CD14-positive monocyte (primary cell): Measurements from ENCODE around the gene NME1. TPM values are rescaled to one million over a fixed set of nuclear protein-coding genes. Genes with fewer than 3 reads are reported as not detected.

Experiments used
- DNase-seq, 3 donors: peaks; one replicate each; pipeline ENCODE4 v3.0.0-alpha.2; 2011 to 2022
- H2AFZ ChIP-seq: 2 replicates; pipeline ENCODE4 v1.6.0; 2012; ENCODE audit warnings: mild to moderate bottlenecking, low read depth, low read length, inconsistent platforms; ENCODE audit not compliant: insufficient read depth, poor library complexity, severe bottlenecking
- H3K27ac ChIP-seq, 2 donors: 1 replicate in 1 of 2; 2 replicates in 1 of 2; pipeline ENCODE4 v1.5.1; 2012 to 2013; ENCODE audit warnings: low read length in 2 of 2, control low read depth in 1 of 2, inconsistent platforms in 1 of 2, low read depth in 1 of 2, mild to moderate bottlenecking in 1 of 2
- H3K27me3 ChIP-seq, 2 donors: one replicate each; pipeline versions ENCODE4 v1.6.0 to v1.6.1; 2011 to 2013; ENCODE audit warnings: low read length in 2 of 2; ENCODE audit not compliant: control insufficient read depth in 2 of 2, insufficient read depth in 2 of 2
- H3K36me3 ChIP-seq, 2 donors: replicated peaks in 1 of 2; 1 replicate in 1 of 2; 2 replicates in 1 of 2; pipeline versions ENCODE4 v1.5.1 to v1.6.1; 2012 to 2013; ENCODE audit warnings: low read length in 2 of 2, control low read depth in 1 of 2, inconsistent platforms in 1 of 2, mild to moderate bottlenecking in 1 of 2; ENCODE audit not compliant: insufficient read depth in 2 of 2, control insufficient read depth in 1 of 2
- H3K4me1 ChIP-seq, 2 donors: 1 replicate in 1 of 2; 2 replicates in 1 of 2; pipeline versions ENCODE4 v1.5.1 to v1.6.1; 2012 to 2013; ENCODE audit warnings: low read length in 2 of 2, control low read depth in 1 of 2, inconsistent platforms in 1 of 2, mild to moderate bottlenecking in 1 of 2, moderate library complexity in 1 of 2; ENCODE audit not compliant: insufficient read depth in 2 of 2, control insufficient read depth in 1 of 2
- H3K4me2 ChIP-seq: replicated peaks from 2 replicates; pipeline ENCODE3; 2012; ENCODE audit warnings: low read length, moderate library complexity, mild to moderate bottlenecking; ENCODE audit not compliant: poor library complexity, severe bottlenecking; ENCODE audit errors: extremely low read depth
- H3K4me3 ChIP-seq, 3 experiments: fragments of 200-600 bp in 1 of 3; sonication (generic) in 1 of 3; replicated peaks in 1 of 3; 1 replicate in 2 of 3; 2 replicates in 1 of 3; pipeline ENCODE4 v1.5.1; 2011 to 2013; ENCODE audit warnings: low read length in 3 of 3, mild to moderate bottlenecking in 3 of 3, control low read depth in 2 of 3, low read depth in 2 of 3, inconsistent platforms in 1 of 3, moderate library complexity in 1 of 3
- H3K79me2 ChIP-seq: 2 replicates; pipeline ENCODE4 v1.6.0; 2012; ENCODE audit warnings: mild to moderate bottlenecking, control low read depth, inconsistent platforms, low read length, moderate library complexity; ENCODE audit not compliant: insufficient read depth
- H3K9ac ChIP-seq: 2 replicates; pipeline ENCODE4 v1.6.0; 2017; ENCODE audit warnings: low read length, mild to moderate bottlenecking; ENCODE audit not compliant: insufficient read depth, poor library complexity, severe bottlenecking
- H3K9me3 ChIP-seq, 2 donors: replicated peaks in 1 of 2; 1 replicate in 1 of 2; 2 replicates in 1 of 2; pipeline versions ENCODE4 v1.5.1 to v1.6.1; 2012 to 2013; ENCODE audit warnings: low read length in 2 of 2, control low read depth in 1 of 2; ENCODE audit not compliant: control insufficient read depth in 1 of 2, insufficient read depth in 1 of 2
- H4K20me1 ChIP-seq: 2 replicates; pipeline ENCODE4 v1.6.0; 2012; ENCODE audit warnings: mild to moderate bottlenecking, low read length, control low read depth, moderate library complexity; ENCODE audit not compliant: insufficient read depth
- H3K27ac Mint-ChIP-seq, 7 donors: one replicate each; pipeline ENCODE4 v1.8.0; 2020; ENCODE audit warnings: mild to moderate bottlenecking in 7 of 7, mixed read lengths in 7 of 7, moderate library complexity in 6 of 7, inconsistent platforms in 2 of 7
- H3K27me3 Mint-ChIP-seq, 3 donors: one replicate each; pipeline ENCODE4 v1.8.0; 2021 to 2022; ENCODE audit warnings: low read depth in 3 of 3, mild to moderate bottlenecking in 3 of 3, mixed read lengths in 3 of 3, moderate library complexity in 3 of 3, inconsistent platforms in 1 of 3
- H3K36me3 Mint-ChIP-seq, 2 donors: one replicate each; pipeline ENCODE4 v1.8.0; 2020; ENCODE audit warnings: mixed read lengths in 2 of 2, inconsistent platforms in 1 of 2, mild to moderate bottlenecking in 1 of 2
- H3K4me1 Mint-ChIP-seq: one replicate; pipeline ENCODE4 v1.8.0; 2020; ENCODE audit warnings: mild to moderate bottlenecking, mixed read lengths
- H3K4me3 Mint-ChIP-seq, 2 donors: one replicate each; pipeline ENCODE4 v1.8.0; 2020; ENCODE audit warnings: mild to moderate bottlenecking in 2 of 2, mixed read lengths in 2 of 2, moderate library complexity in 1 of 2
- H3K9me3 Mint-ChIP-seq, 7 donors: one replicate each; pipeline ENCODE4 v1.8.0; 2020 to 2022; ENCODE audit warnings: mixed read lengths in 7 of 7, mild to moderate bottlenecking in 6 of 7, moderate library complexity in 6 of 7, inconsistent platforms in 2 of 7
- WGBS: methylation state at CpG from one replicate; pipeline ENCODE4 v1.1.5; 2013; ENCODE audit warnings: missing lambda C conversion rate; ENCODE audit not compliant: insufficient coverage; 5-methylcytosine and 5-hydroxymethylcytosine counted together
- intact Hi-C, 2 donors: fragments of 100-400 bp; cut with micrococcal nuclease; formaldehyde crosslinking; loops; one replicate each; pipeline versions ENCODE4 v1.15.0 to v1.15.1; 2023
- polyA plus RNA-seq, 3 donors: library from polyadenylated mRNA; depleted of rRNA in 1 of 3; unstranded in 2 of 3; stranded (reverse) in 1 of 3; fragments of 300-500 nt in 2 of 3; fragments of >200 nt in 1 of 3; fragmentation: Illumina TruSeq in 2 of 3; gene quantifications; 1 replicate in 2 of 3; 2 replicates in 1 of 3; pipeline ENCODE4 v1.2.3, GENCODE V29; 2012 to 2021
- TF ChIP-seq, protein P1 (sequence below): fragments of 200-600 bp; IDR thresholded peaks from one replicate; pipeline ENCODE4 v1.8.0; 2022; ENCODE audit warnings: antibody characterized with exemption, mild to moderate bottlenecking

NME1 gene
- polyA plus RNA-seq, 3 donors = 14.8 to 51.4 (median 20.8) TPM

DNA sequence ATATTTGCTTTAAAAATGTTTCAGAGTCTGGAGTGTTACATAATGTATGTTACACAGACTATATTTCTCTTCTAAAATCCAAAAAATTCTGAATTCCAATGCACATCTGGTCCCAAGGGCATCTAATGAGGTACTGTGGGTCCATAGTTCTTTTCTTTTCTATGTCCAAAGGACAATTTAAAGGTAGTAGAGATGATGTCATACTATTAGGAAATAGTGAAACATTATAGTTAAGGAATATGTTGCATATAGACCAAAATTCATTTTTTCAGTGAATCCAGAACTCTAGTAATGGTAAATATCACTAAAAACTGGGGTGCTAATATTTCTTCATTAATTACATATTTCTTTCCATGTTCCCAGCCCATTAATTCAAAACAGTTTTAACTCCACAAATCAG is 35.8 kb downstream of the NME1 start:
- no peaks in the 10 kb centered on the region for H3K9me3 Mint-ChIP-seq
- no peaks in the 10 kb centered on the region for H3K27me3 Mint-ChIP-seq
- Histone ChIP-seq H3K4me3 (no peak overlapping the region), H3K36me3 (peaks cover 72 to 98% of the 10 kb centered on the region in 2 donors), H3K79me2 (no peaks in the 10 kb centered on the region), H3K9me3 (no peaks in the 10 kb centered on the region), H3K4me1 (no peaks in the 10 kb centered on the region), H2AFZ (no peak overlapping the region), H4K20me1 (no peaks in the 10 kb centered on the region), H3K27me3 (no peaks in the 10 kb centered on the region), H3K27ac (no peak overlapping the region), H3K9ac (no peak overlapping the region), H3K4me2 (no peak overlapping the region)
- no peak for DNase-seq
- TF ChIP-seq, protein P1, sequence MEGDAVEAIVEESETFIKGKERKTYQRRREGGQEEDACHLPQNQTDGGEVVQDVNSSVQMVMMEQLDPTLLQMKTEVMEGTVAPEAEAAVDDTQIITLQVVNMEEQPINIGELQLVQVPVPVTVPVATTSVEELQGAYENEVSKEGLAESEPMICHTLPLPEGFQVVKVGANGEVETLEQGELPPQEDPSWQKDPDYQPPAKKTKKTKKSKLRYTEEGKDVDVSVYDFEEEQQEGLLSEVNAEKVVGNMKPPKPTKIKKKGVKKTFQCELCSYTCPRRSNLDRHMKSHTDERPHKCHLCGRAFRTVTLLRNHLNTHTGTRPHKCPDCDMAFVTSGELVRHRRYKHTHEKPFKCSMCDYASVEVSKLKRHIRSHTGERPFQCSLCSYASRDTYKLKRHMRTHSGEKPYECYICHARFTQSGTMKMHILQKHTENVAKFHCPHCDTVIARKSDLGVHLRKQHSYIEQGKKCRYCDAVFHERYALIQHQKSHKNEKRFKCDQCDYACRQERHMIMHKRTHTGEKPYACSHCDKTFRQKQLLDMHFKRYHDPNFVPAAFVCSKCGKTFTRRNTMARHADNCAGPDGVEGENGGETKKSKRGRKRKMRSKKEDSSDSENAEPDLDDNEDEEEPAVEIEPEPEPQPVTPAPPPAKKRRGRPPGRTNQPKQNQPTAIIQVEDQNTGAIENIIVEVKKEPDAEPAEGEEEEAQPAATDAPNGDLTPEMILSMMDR = no peak
- H3K27ac Mint-ChIP-seq = no peak overlapping the region
- H3K4me3 Mint-ChIP-seq = no peak overlapping the region
- intact Hi-C loops = no loop called here
- H3K4me1 Mint-ChIP-seq = no peaks in the 10 kb centered on the region
- H3K36me3 Mint-ChIP-seq = peaks cover 67 to 84% of the 10 kb centered on the region in 2 donors

DNA sequence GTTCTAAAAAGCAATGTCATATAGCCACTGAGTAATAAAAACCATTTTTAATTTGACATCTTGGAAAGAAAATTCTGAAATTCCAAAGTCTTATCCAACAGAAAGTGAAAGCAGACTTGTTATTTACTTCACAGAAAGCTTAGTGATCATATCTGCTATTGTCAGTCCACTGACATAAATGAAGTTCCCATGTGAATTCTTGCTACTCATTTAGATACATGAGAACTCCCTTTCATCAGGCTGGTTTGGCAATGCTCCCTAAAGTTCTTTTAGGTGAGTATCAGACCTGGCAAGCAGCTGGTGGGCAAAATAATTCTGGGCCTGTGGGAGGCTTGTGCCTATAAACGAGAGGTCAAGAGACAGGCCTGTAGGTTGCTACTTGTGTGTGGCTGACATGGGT is 36.3 kb downstream of the NME1 start:
- Mint-ChIP-seq H3K27ac (peak overlapping the region in 1 of 7 donors; percentile 14), H3K36me3 (peaks cover 65 to 84% of the 10 kb centered on the region in 2 donors)
- no peaks in the 10 kb centered on the region for H3K4me1 ChIP-seq

More for the DNA sequence above, 36.3 kb downstream of the NME1 start:
- intact Hi-C loops = no loop called here
- WGBS = no CpG with 5 or more reads among the region's 1 CpG
- no peaks in the 10 kb centered on the region for H4K20me1 ChIP-seq
- H3K9me3 Mint-ChIP-seq = no peaks in the 10 kb centered on the region
- no peaks in the 10 kb centered on the region for H3K79me2 ChIP-seq
- H3K4me1 Mint-ChIP-seq = no peaks in the 10 kb centered on the region
- H3K27me3 Mint-ChIP-seq = no peaks in the 10 kb centered on the region
- TF ChIP-seq, protein P1 = no peak
- H3K27me3 ChIP-seq = no peaks in the 10 kb centered on the region
- DNase-seq = no peak
- no peak overlapping the region for H3K4me3 Mint-ChIP-seq
- H3K9ac ChIP-seq = no peak overlapping the region
- H3K36me3 ChIP-seq = peaks cover 72 to 98% of the 10 kb centered on the region in 2 donors
- H3K4me3 ChIP-seq = no peak overlapping the region
- no peak overlapping the region for H3K4me2 ChIP-seq
- peak overlapping the region in 1 of 2 donors; percentile 33 for H3K27ac ChIP-seq
- no peaks in the 10 kb centered on the region for H3K9me3 ChIP-seq
- no peak overlapping the region for H2AFZ ChIP-seq
